ENCODE data around the gene ADAMTS17.

- no peak for TF ChIP-seq CTCF (IDR thresholded peaks at IDR 0.05)
- no peak for TF ChIP-seq POLR2A (IDR thresholded peaks at IDR 0.05)
Observed at GRCh38 chr15:100174904-100175275, 166.9 kb downstream of the ADAMTS17 start.
